Small intestine (tissue), 7 donors: ENCODE results near the gene EMC10. TPM values are rescaled to one million over a fixed set of nuclear protein-coding genes. Genes with fewer than 3 reads are reported as not detected.
A peak's percentile ranks its signal among the peaks of the same experiment; 100 is the strongest.

Experiments
- DNase-seq, 2 donors: peaks; one replicate each; pipeline versions ENCODE4 v3.0.0 to v3.0.0-alpha.2; 2013
- FAIRE-seq: peaks from 2 replicates; lab custom pipeline; 2012; peaks lifted over from hg19 to GRCh38; lab: Jason Lieb, UNC
- H3K27ac ChIP-seq, 3 donors: one replicate each; pipeline ENCODE4 v1.5.1; 2013; ENCODE audit warnings: low read length in 2 of 3, mild to moderate bottlenecking in 2 of 3, control low read depth in 1 of 3, inconsistent platforms in 1 of 3, low read depth in 1 of 3, moderate library complexity in 1 of 3
- H3K27me3 ChIP-seq, 3 donors: one replicate each; pipeline ENCODE4 v1.6.1; 2013; ENCODE audit warnings: low read length in 3 of 3, inconsistent platforms in 1 of 3; ENCODE audit not compliant: control insufficient read depth in 3 of 3, insufficient read depth in 3 of 3
- H3K36me3 ChIP-seq, 3 donors: one replicate each; pipeline ENCODE4 v1.6.1; 2013; ENCODE audit warnings: low read length in 3 of 3, inconsistent platforms in 1 of 3, low read depth in 1 of 3, mild to moderate bottlenecking in 1 of 3, moderate library complexity in 1 of 3; ENCODE audit not compliant: control insufficient read depth in 3 of 3, insufficient read depth in 2 of 3
- H3K4me1 ChIP-seq, 3 donors: one replicate each; pipeline ENCODE4 v1.6.1; 2013; ENCODE audit warnings: low read length in 2 of 3, inconsistent platforms in 1 of 3, low read depth in 1 of 3, mild to moderate bottlenecking in 1 of 3, moderate library complexity in 1 of 3; ENCODE audit not compliant: control insufficient read depth in 3 of 3, insufficient read depth in 2 of 3
- H3K4me3 ChIP-seq, 3 donors: one replicate each; pipeline ENCODE4 v1.5.1; 2013; ENCODE audit warnings: low read length in 3 of 3, control low read depth in 1 of 3, inconsistent platforms in 1 of 3, low read depth in 1 of 3, mild to moderate bottlenecking in 1 of 3, moderate library complexity in 1 of 3
- H3K9me3 ChIP-seq, 2 donors: one replicate each; pipeline ENCODE4 v1.6.1; 2013; ENCODE audit warnings: low read depth in 1 of 2, low read length in 1 of 2; ENCODE audit not compliant: control insufficient read depth in 2 of 2, insufficient read depth in 1 of 2
- WGBS, 3 donors: extraction: QIAGEN DNeasy Blood & Tissue Kit; methylation state at CpG; one replicate each; pipeline ENCODE4 v1.1.7; 2013; 5-methylcytosine and 5-hydroxymethylcytosine counted together
- polyA plus RNA-seq, 4 donors: library from polyadenylated mRNA; stranded (reverse) in 3 of 4; unstranded in 1 of 4; fragments of 200-250 nt in 3 of 4; fragments of 120-200 nt in 1 of 4; gene quantifications; one replicate each; pipeline versions ENCODE4 v1.2.1 to v1.2.3, GENCODE V29; 2013
- donor health status: healthy with polysubstance abuse.
- donor health status: control.
- donor health status: control.
- donor health status: Bipolar disorder and iron deficiency.
- donor health status: healthy.

EMC10 gene
- polyA plus RNA-seq, 4 donors: 53.7 to 164 (median 116) TPM

DNA sequence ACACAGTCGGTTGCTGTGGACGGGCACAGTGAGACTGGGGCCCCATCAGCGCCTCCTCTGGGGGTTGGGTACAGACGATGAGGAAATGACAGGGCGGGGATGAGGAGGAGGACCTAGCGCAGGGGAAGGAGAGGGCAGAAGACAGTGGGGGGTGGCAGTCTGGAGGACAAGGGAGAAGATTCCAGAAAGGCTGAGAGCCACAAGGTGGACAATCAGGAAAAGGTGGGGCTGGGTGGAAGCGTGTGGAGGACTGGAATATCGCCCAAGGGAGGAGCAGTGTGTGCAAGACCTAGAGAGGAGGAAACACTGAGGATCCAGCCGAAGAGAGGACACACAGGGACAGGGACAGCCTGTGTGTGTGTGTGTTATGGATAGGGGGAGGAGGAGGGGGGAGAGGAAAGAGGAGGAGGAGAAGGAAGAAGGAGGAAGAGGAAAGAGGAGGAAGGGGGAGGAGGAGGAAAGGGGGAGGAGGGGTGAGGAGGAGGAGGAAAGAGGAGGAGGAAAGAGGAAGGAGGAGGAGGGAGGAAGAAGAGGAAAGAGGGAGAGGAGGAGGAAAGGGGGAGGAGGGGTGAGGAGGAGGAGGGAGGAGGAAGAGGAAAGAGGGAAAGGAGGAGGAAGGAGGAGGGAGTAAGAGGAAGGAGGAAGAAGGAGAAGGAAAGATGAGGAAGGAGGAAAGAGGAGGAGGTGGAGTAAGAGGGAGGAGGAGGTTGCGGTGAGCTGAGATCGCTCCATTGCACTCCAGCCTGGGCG lies 16.2 kb downstream of the EMC10 start:
- no peak overlapping the region for H3K4me3 ChIP-seq
- H3K4me1 ChIP-seq: peaks cover 0 to 4% (median 0%) of the 10 kb centered on the region in 3 donors
- no peak for FAIRE-seq
- no peaks in the 10 kb centered on the region for H3K36me3 ChIP-seq
- DNase-seq: peak in 1 of 2 donors; percentile 69
- H3K27ac ChIP-seq: no peak overlapping the region
- peaks cover 0 to 4% of the 10 kb centered on the region in 2 donors for H3K9me3 ChIP-seq
- WGBS, 3 donors: 2 to 12% (median 10%) methylated on average over 9 to 10 of the region's 12 CpGs
- peaks cover 0 to 13% (median 2%) of the 10 kb centered on the region in 3 donors for H3K27me3 ChIP-seq

DNA sequence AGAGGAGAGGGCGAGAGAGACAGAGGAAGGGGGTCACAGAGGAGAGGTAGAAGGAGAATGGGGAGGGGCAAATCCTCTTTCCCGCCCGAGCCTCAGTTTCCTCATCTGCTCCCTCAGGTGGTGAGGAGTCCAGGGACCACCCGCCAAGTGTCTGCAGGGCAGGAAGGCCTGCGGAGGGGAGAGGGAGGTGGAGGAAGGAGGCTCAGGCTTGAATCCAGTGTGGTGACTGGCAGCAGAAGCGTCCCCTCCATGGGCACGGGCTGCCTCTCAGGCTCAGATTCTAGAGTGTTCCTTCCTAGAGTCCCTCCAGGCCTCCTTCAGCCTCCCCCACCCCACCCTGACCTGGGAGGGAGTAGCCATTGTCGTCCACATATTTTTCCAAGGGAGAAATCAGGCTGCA lies 16.9 kb downstream of the EMC10 start:
- FAIRE-seq (no peak), DNase-seq (no peak)
- 74 to 87% (median 85%) methylated on average over 6 to 8 of the region's 8 CpGs for WGBS, 3 donors
- Histone ChIP-seq H3K4me3 (no peak overlapping the region), H3K27me3 (peaks cover 0 to 14% (median 2%) of the 10 kb centered on the region in 3 donors), H3K36me3 (no peaks in the 10 kb centered on the region), H3K4me1 (peaks cover 0 to 4% (median 0%) of the 10 kb centered on the region in 3 donors), H3K27ac (no peak overlapping the region), H3K9me3 (peaks cover 0 to 4% of the 10 kb centered on the region in 2 donors)

GRCh38 chr19:50494186-50495019 lies 18.1 kb downstream of the EMC10 start:
- H3K4me1 ChIP-seq: peaks cover 0 to 4% (median 0%) of the 10 kb centered on the region in 3 donors
- no peak overlapping the region for H3K27ac ChIP-seq
- H3K27me3 ChIP-seq: peaks cover 0 to 15% (median 2%) of the 10 kb centered on the region in 3 donors
- no peak overlapping the region for H3K4me3 ChIP-seq
- FAIRE-seq: no peak
- no peak for DNase-seq
- H3K9me3 ChIP-seq: peaks cover 0 to 4% of the 10 kb centered on the region in 2 donors
- 62 to 66% (median 66%) methylated on average over 6 to 7 of the region's 7 CpGs for WGBS, 3 donors
- no peaks in the 10 kb centered on the region for H3K36me3 ChIP-seq

DNA sequence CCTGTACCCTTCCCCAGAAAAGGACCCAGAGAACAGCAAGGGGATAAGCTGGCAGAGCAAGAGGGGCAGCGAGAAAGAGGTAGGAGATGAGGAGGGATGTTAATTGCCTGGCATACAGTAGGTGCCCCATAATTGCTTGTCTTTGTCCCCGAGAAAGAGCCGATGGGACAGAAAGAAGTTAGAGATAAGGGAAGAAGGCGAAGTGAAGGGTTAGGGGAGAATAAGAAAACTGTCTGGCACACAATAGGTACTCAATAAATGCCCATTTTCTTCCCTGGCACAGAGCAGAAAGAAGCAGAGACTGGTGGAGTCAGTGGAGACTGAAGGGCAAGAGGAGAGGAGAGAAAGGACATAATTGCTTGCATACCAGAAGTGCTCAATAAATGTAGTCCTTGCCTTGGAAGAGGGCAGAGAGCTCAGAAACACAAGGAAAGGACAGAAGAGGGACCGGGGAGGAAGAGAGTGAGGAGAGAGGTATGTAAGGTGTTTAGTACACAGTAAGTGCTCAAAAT lies 18.8 kb downstream of the EMC10 start:
- H3K9me3 ChIP-seq: peaks cover 0 to 4% of the 10 kb centered on the region in 2 donors
- H3K4me3 ChIP-seq: no peak overlapping the region
- no peaks in the 10 kb centered on the region for H3K36me3 ChIP-seq
- H3K4me1 ChIP-seq: peaks cover 0 to 4% (median 0%) of the 10 kb centered on the region in 3 donors
- DNase-seq (no peak), FAIRE-seq (no peak)
- H3K27ac ChIP-seq: no peak overlapping the region
- H3K27me3 ChIP-seq: peaks cover 0 to 18% (median 2%) of the 10 kb centered on the region in 3 donors
- 78 to 90% (median 88%) methylated on average over 5 of the region's 5 CpGs for WGBS, 3 donors

DNA sequence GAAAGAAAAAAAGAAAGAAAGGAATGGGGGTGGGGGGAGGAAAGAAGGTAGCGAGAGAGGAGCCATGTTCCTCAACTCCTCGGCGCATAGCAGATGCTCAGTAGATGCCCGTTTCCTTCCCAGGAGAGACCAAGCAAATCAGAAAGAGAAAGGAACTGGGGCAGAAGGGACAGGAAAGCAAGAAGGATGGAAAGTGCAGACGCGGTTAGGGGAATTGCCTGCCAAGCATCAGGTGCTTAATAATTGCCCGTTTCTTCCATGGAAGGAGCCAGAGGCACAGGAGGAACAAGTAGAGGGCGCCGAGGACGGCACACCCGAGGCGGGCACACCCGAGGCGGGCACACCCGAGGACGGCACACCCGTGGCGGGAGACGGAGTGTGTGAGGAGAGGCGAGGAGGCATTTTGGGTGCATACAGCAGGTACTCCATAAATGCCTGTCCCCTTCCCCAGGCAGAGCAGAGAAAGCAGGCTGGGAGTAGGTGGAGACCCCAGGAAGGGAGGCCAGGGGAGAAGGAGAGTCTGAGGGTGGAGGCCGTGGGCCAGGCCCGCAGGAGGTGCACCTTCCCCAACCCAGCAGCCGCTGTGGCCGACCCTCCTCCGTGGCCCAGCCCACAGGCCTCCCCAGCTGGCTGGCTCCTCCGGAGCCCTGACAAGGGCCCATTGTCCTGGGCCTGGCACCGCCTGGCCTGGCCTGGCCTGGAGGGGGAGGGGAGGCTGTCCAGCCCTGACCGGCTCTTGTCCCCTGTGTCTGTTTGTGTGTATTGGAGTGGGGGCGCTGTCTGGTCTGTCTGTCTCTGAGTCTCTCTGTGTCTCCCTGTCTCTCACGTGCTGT lies 20.1 kb downstream of the EMC10 start:
- peaks cover 0 to 23% (median 0%) of the 10 kb centered on the region in 3 donors for H3K27me3 ChIP-seq
- H3K27ac ChIP-seq: no peak overlapping the region
- no peak overlapping the region for H3K4me3 ChIP-seq
- no peaks in the 10 kb centered on the region for H3K36me3 ChIP-seq
- no peaks in the 10 kb centered on the region for H3K9me3 ChIP-seq
- no peak for FAIRE-seq
- 65 to 75% (median 70%) methylated on average over 29 to 30 of the region's 30 CpGs for WGBS, 3 donors
- no peak for DNase-seq
- H3K4me1 ChIP-seq: peaks cover 0 to 6% (median 4%) of the 10 kb centered on the region in 3 donors

DNA sequence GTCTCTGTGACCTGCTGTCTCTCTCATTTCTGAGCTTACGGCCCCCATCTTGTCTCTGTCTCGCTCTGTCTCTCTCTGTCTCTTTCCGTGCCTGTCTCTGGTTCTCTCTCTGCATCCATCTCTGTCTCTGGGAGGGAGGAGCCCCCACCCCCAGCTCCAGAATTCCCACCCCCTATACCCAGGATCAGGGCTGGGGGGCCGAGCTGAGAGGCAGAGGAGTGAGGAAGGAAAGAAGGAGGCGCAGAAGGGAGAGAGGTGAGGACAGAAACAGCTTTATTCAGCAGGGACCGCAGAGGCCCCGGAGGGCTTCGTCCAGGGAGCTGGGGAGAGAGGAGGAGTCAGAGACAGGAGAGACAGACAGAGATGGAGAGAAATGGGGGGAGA lies 20.7 kb downstream of the EMC10 start:
- Histone ChIP-seq H3K36me3 (no peaks in the 10 kb centered on the region), H3K4me3 (no peak overlapping the region), H3K27me3 (peaks cover 0 to 23% (median 0%) of the 10 kb centered on the region in 3 donors), H3K9me3 (no peaks in the 10 kb centered on the region), H3K4me1 (peaks cover 0 to 5% (median 4%) of the 10 kb centered on the region in 3 donors), H3K27ac (no peak overlapping the region)
- no peak for DNase-seq
- no peak for FAIRE-seq
- 78 to 94% (median 87%) methylated on average over 8 of the region's 8 CpGs for WGBS, 3 donors

DNA sequence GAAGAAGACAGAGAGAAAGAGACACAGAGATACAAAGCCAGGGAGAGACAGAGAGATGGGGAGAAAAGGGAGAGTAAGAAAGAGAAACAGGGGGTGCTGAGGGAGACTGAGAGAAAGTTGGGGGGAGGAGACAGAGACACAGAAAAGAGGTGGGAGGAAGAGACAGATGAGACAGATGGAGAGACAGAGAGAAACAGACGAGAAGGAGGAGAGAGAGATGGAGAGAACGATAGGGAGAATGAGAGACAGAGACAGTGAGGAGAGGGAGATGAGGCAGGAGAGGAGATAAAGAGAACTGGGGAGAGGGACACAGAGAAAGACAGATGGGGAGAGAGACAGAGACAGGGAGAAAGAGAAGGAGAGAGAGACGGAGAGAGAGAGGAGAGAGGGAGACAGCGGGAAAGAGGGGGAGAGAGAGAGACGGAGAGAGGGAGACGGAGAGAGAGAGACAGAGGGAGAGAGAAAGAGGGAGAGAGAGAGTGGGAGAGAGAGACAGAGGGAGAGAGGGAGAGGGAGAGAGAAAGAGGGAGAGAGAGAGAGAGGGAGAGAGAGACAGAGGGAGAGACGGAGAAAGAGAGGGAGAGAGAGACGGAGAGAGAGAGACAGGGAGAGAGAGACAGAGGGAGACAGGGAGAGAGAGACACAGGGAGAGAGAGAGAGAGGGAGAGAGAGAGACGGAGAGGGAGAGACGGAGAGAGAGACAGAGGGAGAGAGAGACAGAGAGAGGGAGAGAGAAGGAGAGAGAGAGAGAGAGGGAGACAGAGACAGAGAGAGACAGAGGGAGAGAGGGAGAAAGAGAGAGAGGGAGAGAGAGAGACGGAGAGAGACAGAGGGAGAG lies 22.1 kb downstream of the EMC10 start:
- DNase-seq: no peak
- H3K4me3 ChIP-seq: no peak overlapping the region
- H3K4me1 ChIP-seq: peaks cover 0 to 4% (median 3%) of the 10 kb centered on the region in 3 donors
- H3K36me3 ChIP-seq: no peaks in the 10 kb centered on the region
- H3K9me3 ChIP-seq: no peaks in the 10 kb centered on the region
- peaks cover 0 to 23% (median 0%) of the 10 kb centered on the region in 3 donors for H3K27me3 ChIP-seq
- WGBS, 3 donors: 77 to 91% (median 83%) methylated on average over 11 of the region's 11 CpGs
- no peak overlapping the region for H3K27ac ChIP-seq
- FAIRE-seq: no peak
